Brain microvascular endothelial cell (primary cell): ENCODE measurements around the gene MARF1.
"Not testable (repeated sequence)": the region's sequence is repeated elsewhere in the genome, so short reads cannot be mapped to it uniquely, and the experiment has no call there.

Experiments
- DNase-seq: peaks from one replicate; pipeline ENCODE4 v3.0.0-alpha.2; 2020
- H3K27ac ChIP-seq: fragments of 250-450 bp; sonication (Bioruptor Pico); 2 replicates; pipeline ENCODE4 v1.5.1; 2020; ENCODE audit warnings: mild to moderate bottlenecking, moderate library complexity
- H3K27me3 ChIP-seq: fragments of 250-450 bp; sonication (Bioruptor Pico); replicated peaks from 2 replicates; pipeline ENCODE4 v1.5.1; 2020; ENCODE audit warnings: mild to moderate bottlenecking
- H3K36me3 ChIP-seq: fragments of 250-450 bp; sonication (Bioruptor Pico); replicated peaks from 2 replicates; pipeline ENCODE4 v1.5.1; 2020; ENCODE audit warnings: mild to moderate bottlenecking
- H3K4me3 ChIP-seq: 2 replicates; pipeline ENCODE4 v1.5.1; 2011; ENCODE audit warnings: low read depth, mild to moderate bottlenecking, control low read depth, low read length, moderate library complexity
- CTCF ChIP-seq: IDR thresholded peaks from 2 replicates; pipeline ENCODE4 v1.5.1; 2011; ENCODE audit warnings: low read depth, mild to moderate bottlenecking, moderate library complexity, low read length, control low read depth, inconsistent platforms; ENCODE audit errors: missing control alignments
- in situ Hi-C: cut with HindIII; loops from 2 replicates; pipeline ENCODE4 v1.10.0; 2017; ENCODE audit warnings: low sequenced_read_pairs, low pct_ligation_motif_present

MARF1 gene

GRCh38 chr16:15576960-15577958, 65.7 kb downstream of the MARF1 start:
- no peaks in the 10 kb centered on the region for H3K27me3 ChIP-seq
- no peak for TF ChIP-seq CTCF
- no peak overlapping the region for H3K27ac ChIP-seq
- no peak overlapping the region for H3K4me3 ChIP-seq
- in situ Hi-C loops: no loop called here
- no peak for DNase-seq
- H3K36me3 ChIP-seq: no peaks in the 10 kb centered on the region

- in situ Hi-C loops: no loop called here
- Histone ChIP-seq H3K4me3 (no peak overlapping the region), H3K36me3 (no peaks in the 10 kb centered on the region), H3K27me3 (no peaks in the 10 kb centered on the region), H3K27ac (no peak overlapping the region)
- no peak for TF ChIP-seq CTCF
- no peak for DNase-seq
These were observed 67.5 kb downstream of the MARF1 start for GRCh38 chr16:15575293-15576049.

- no peak overlapping the region for H3K4me3 ChIP-seq
- no peaks in the 10 kb centered on the region for H3K36me3 ChIP-seq
- in situ Hi-C loops: no loop called here
- no peak for TF ChIP-seq CTCF
- no peak for DNase-seq
- no peak overlapping the region for H3K27ac ChIP-seq
- no peaks in the 10 kb centered on the region for H3K27me3 ChIP-seq
These were observed 68.4 kb downstream of the MARF1 start for GRCh38 chr16:15574614-15574948.

- DNase-seq, H3K36me3 ChIP-seq, H3K4me3 ChIP-seq, H3K27me3 ChIP-seq, H3K27ac ChIP-seq, in situ Hi-C loops: not testable (repeated sequence)
These were observed 68.9 kb downstream of the MARF1 start for GRCh38 chr16:15573896-15574613.

- TF ChIP-seq CTCF: no peak
- Histone ChIP-seq H3K36me3 (peaks cover 3% of the 10 kb centered on the region), H3K27ac (no peak overlapping the region), H3K4me3 (no peak overlapping the region), H3K27me3 (no peaks in the 10 kb centered on the region)
- in situ Hi-C loops: no loop called here
- no peak for DNase-seq
These were observed 69.6 kb downstream of the MARF1 start for GRCh38 chr16:15573274-15573895.
